Kidney glomerular epithelial cell (primary cell): ENCODE results near the gene RRP8.

Experiments
- DNase-seq: peaks from one replicate; lab custom pipeline; 2025; lab: John Stamatoyannopoulos, UW

The RRP8 gene

GRCh38 chr11:6632116-6633073, 29.0 kb upstream of the RRP8 start:
- no peak for DNase-seq

- no peak for DNase-seq
Measured at GRCh38 chr11:6631361-6631890, 28.0 kb upstream of the RRP8 start.

- no peak for DNase-seq
Measured at GRCh38 chr11:6630632-6631291, 27.3 kb upstream of the RRP8 start.

GRCh38 chr11:6629892-6630631, 26.6 kb upstream of the RRP8 start:
- no peak for DNase-seq

- no peak for DNase-seq
Measured at GRCh38 chr11:6629573-6629891, 26.1 kb upstream of the RRP8 start.

GRCh38 chr11:6628526-6628925, 25.1 kb upstream of the RRP8 start:
- DNase-seq, result no peak

GRCh38 chr11:6627762-6628241, 24.4 kb upstream of the RRP8 start:
- no peak for DNase-seq

DNA sequence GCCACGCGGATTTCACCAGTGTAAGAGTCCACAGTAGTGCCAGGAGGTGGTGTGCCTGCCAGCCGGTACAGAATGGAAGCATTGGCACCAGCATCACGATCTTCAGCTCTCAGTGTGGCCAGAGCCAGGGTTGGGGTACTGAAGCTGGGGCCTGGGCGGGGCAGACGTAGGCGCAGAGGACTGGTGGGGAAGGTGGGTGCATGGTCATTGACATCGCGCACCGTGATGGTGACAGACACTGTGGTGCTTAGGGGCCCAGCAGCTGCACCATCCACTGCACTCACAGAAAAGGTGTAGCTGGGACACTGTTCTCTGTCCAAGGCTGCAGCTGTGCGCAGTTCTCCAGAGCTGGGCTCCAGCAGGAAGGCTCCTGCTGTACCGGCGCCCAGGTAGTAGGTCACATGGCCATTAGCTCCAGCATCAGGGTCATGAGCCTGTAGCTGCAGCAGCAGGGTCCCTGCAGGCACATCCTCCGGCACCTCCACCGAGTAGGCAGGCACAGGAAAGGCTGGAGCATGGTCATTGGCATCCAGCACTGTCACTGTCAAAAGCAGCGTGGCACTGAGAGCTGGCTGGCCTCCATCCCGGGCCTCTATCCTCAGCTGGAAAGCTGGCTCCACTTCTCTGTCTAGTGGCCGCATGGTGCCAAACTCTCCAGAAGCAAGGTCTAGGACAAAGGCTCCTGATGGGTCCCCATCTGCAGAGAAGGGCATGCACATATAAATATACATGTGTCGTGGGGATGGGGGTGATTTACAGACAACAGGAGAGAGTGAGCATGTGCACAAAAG, 23.8 kb upstream of the RRP8 start:
- DNase-seq, result no peak

- DNase-seq, result no peak
Measured at GRCh38 chr11:6625832-6626420, 22.5 kb upstream of the RRP8 start.

- DNase-seq, result no peak
Measured at GRCh38 chr11:6625156-6625831, 21.9 kb upstream of the RRP8 start.

GRCh38 chr11:6623391-6624363, 20.3 kb upstream of the RRP8 start:
- no peak for DNase-seq

GRCh38 chr11:6622261-6623171, 19.1 kb upstream of the RRP8 start:
- DNase-seq, result no peak

DNA sequence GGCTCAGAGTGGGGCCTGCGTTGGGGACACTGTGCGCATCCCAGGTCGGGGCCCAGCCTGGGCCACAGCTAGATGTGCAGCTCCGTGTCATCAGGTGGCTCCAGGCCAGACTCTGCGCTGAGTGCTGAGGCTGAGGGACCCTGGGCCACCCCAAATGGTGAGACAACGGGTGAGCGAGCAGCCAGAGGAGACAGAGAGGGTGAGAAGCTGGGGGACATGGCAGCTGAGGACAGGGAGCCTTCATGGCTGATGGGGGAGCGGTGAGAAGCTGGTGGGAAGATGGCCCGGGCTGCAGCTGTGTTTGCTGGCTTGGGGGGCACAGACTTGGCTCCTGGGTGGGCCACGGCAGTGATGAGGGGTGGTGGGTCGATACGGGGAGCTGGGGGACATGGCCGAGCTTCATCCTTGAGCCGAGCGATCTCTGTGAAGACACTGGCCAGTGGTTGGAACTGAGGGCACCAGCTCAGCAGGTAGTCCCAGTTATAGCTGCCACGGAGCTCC, 18.3 kb upstream of the RRP8 start:
- no peak for DNase-seq

DNA sequence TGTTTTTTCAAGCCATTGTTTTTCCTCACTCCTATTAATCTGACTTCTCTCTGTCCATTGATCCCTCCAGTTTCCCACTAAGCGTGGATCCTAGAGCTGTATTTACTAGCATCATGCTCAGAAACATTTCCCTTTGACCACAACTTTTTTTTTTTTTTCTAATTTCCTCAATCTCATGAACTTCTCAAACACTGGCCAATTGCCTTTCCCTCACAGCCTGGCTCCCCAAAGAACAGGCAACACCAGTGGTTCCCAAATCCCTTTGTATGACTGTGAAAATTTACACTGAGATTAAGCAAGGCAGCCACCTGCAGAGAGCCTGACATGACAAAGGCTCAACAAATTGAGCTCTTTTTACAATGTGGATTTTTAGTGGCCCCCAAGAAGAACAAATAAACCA, 17.2 kb upstream of the RRP8 start:
- no peak for DNase-seq

GRCh38 chr11:6619004-6619745, 15.8 kb upstream of the RRP8 start, which contains the start of gene TPP1:
Gene TPP1 (minus strand): TSS chr11:6619422. CDS start chr11:6619400, 22 bp downstream.
- peak; percentile 89 for DNase-seq

- peak; percentile 14 for DNase-seq
Measured at GRCh38 chr11:6618117-6619003, 14.9 kb upstream of the RRP8 start.
